Subcutaneous abdominal adipose tissue (tissue), 5 donors: ENCODE results near the gene ACTR1A.

ENCODE experiments used
- H3K27ac ChIP-seq: one replicate; pipeline ENCODE4 v1.7.0; 2013; ENCODE audit warnings: low read depth, mild to moderate bottlenecking, inconsistent platforms, low read length, moderate library complexity
- H3K27me3 ChIP-seq, 5 donors: one replicate each; pipeline ENCODE4 v1.7.0; 2013; ENCODE audit warnings: low read length in 5 of 5, inconsistent platforms in 1 of 5; ENCODE audit not compliant: control insufficient read depth in 5 of 5, insufficient read depth in 4 of 5
- H3K36me3 ChIP-seq, 5 donors: one replicate each; pipeline ENCODE4 v1.7.0; 2013; ENCODE audit warnings: low read length in 5 of 5; ENCODE audit not compliant: control insufficient read depth in 5 of 5, insufficient read depth in 5 of 5
- H3K4me1 ChIP-seq, 5 donors: one replicate each; pipeline ENCODE4 v1.7.0; 2013; ENCODE audit warnings: low read length in 5 of 5, mild to moderate bottlenecking in 3 of 5, moderate library complexity in 1 of 5; ENCODE audit not compliant: control insufficient read depth in 5 of 5, insufficient read depth in 5 of 5
- H3K4me3 ChIP-seq, 5 donors: one replicate each; pipeline ENCODE4 v1.7.0; 2013; ENCODE audit warnings: low read length in 5 of 5, low read depth in 1 of 5
- H3K9ac ChIP-seq, 5 donors: one replicate each; pipeline ENCODE4 v1.7.0; 2013; ENCODE audit warnings: low read length in 5 of 5, mild to moderate bottlenecking in 4 of 5, moderate library complexity in 3 of 5
- H3K9me3 ChIP-seq, 5 donors: one replicate each; pipeline ENCODE4 v1.7.0; 2013; ENCODE audit warnings: low read length in 5 of 5; ENCODE audit not compliant: control insufficient read depth in 5 of 5
- donor health status: healthy.
- donor health status: healthy.
- donor health status: healthy.
- donor health status: healthy.
- donor health status: healthy.

The ACTR1A gene

DNA sequence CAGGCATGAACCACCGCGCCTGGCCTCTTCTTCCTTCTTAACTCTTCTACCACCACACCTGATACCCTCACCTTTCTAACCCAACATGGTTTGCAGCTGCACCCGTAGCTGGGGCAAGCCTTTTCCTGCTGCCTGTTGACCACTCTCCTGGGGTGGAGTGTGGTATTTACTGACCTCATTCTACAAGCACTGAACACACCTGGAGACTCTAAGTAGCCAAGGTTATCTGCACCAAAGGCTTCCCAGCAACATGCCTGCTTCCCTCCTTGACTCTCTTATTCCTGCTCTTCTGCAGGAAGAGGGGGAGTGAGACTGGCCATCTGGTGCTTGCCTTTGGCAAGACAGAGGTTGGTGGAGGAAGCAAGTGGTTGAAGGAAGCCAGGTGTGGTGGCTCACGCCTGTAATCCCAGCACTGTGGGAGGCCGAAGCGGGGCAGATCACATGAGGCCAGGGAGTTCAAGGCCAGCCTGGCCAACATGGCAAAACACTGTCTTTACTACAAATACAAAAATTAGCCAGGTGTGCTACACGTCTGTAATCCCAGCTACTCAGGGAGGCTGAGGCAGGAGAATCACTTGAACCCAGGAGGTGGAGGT lies 10.1 kb downstream of the ACTR1A start:
- Histone ChIP-seq H3K27ac (no peak overlapping the region), H3K4me1 (peaks cover 0 to 31% (median 26%) of the 10 kb centered on the region in 5 donors), H3K36me3 (peaks cover 7 to 41% (median 17%) of the 10 kb centered on the region in 5 donors), H3K9me3 (no peaks in the 10 kb centered on the region), H3K9ac (peak overlapping the region in 1 of 5 donors; percentile 47), H3K27me3 (no peaks in the 10 kb centered on the region), H3K4me3 (no peak overlapping the region)

DNA sequence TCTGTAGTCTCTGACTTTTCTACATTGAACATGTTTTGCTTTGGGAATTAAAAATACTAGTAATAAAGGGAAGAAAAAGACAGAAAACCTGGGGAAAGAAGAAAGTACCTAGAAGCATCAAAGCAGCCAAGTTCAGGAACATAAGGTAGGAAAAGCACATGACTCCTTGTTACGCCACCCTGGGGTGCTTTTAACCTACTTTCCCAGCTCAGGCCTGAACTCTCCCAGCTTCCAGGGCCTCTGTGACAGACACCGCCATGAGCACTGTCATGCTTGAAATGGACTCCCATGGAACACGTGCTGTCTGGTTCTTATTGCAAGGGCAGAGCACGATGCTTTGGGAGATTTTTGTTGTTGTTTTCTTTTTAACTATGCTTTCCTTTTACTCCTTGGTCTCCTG lies 11.4 kb downstream of the ACTR1A start:
- Histone ChIP-seq H3K27me3 (no peaks in the 10 kb centered on the region), H3K4me3 (no peak overlapping the region), H3K36me3 (peaks cover 7 to 54% (median 30%) of the 10 kb centered on the region in 5 donors), H3K9me3 (no peaks in the 10 kb centered on the region), H3K4me1 (peaks cover 0 to 31% (median 26%) of the 10 kb centered on the region in 5 donors), H3K27ac (no peak overlapping the region), H3K9ac (no peak overlapping the region)

DNA sequence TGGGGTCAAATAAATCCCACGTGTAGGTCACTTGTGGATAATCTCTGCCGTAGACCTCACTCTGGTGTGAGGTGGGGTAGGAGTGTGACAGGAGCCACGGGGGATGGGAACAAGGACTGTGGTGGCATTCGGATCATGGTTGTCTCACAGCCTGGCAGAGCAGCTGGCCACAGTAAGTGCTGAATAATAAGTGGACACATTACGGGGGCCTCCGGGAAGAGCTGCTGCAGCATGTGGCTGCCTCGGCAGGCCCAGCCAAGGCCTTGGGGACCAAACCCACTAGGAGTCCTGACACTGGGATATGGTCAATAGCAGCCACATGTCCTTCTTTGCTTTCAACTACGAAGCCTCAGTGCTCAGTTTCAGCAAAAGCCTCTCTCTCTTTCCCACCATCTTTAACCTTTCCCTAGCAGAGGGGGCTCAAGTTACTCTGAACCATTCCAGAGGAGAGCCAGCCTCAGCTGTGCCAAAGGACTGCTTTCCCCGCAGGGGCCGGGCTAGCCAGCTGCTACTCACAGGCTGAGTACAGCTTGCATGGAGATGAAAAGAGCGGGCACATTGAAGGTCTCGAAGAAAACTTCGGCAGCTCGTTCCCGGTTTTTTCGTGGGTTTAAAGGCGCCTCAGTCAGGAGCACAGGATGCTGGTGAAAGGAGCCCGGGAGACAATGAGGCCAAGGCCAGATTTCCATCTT lies 17.3 kb downstream of the ACTR1A start:
- no peak overlapping the region for H3K9ac ChIP-seq
- no peaks in the 10 kb centered on the region for H3K9me3 ChIP-seq
- no peaks in the 10 kb centered on the region for H3K4me1 ChIP-seq
- H3K36me3 ChIP-seq = peaks cover 5 to 96% (median 89%) of the 10 kb centered on the region in 5 donors
- H3K27ac ChIP-seq = no peak overlapping the region
- no peak overlapping the region for H3K4me3 ChIP-seq
- no peaks in the 10 kb centered on the region for H3K27me3 ChIP-seq

DNA sequence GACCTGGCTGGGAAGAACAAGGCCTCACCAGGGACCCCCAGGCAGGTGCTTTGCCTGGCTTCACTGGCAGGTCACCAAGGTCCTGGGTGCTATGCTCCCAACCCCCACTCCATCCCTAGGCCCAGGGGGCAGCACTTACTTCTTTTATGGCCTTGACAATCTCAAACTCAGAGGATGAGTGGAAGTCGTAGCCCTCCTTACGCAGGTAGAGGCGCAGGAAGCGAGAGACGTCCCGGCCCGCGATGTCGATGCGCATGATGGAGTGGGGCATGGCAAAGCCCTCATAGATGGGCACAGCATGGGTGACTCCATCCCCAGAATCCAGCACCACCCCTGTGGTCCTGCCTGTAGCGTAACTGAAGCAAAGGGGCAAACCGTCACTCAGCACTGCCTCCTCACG lies 18.5 kb downstream of the ACTR1A start:
- no peak overlapping the region for H3K27ac ChIP-seq
- H3K36me3 ChIP-seq = peaks cover 3 to 98% (median 98%) of the 10 kb centered on the region in 5 donors
- H3K9ac ChIP-seq = no peak overlapping the region
- H3K4me3 ChIP-seq = no peak overlapping the region
- H3K4me1 ChIP-seq = no peaks in the 10 kb centered on the region
- no peaks in the 10 kb centered on the region for H3K27me3 ChIP-seq
- no peaks in the 10 kb centered on the region for H3K9me3 ChIP-seq

DNA sequence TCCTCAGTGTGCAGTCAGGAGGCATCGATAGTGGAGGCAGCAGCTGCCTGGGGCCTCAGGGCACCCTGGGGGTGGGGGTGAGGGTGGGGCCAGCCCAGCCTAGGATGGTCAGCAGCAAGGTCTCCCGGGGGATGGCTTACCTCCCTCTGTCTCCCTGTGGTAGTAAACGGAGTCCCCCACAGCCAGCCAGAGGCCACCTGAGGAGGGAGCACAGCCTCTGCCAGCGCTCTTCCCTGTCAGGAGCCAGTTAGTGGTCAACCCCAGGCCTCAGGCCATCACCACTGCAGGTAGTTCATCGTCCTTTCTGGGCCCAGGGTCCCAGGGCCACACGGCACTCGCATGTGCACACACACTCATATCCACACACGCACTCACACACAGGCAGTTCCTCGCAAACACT lies 22.1 kb downstream of the ACTR1A start:
- H3K27ac ChIP-seq = no peak overlapping the region
- no peak overlapping the region for H3K9ac ChIP-seq
- H3K4me1 ChIP-seq = peaks cover 0 to 11% (median 3%) of the 10 kb centered on the region in 5 donors
- H3K4me3 ChIP-seq = no peak overlapping the region
- H3K9me3 ChIP-seq = no peaks in the 10 kb centered on the region
- H3K36me3 ChIP-seq = peaks cover 0 to 67% (median 65%) of the 10 kb centered on the region in 5 donors
- H3K27me3 ChIP-seq = no peaks in the 10 kb centered on the region

DNA sequence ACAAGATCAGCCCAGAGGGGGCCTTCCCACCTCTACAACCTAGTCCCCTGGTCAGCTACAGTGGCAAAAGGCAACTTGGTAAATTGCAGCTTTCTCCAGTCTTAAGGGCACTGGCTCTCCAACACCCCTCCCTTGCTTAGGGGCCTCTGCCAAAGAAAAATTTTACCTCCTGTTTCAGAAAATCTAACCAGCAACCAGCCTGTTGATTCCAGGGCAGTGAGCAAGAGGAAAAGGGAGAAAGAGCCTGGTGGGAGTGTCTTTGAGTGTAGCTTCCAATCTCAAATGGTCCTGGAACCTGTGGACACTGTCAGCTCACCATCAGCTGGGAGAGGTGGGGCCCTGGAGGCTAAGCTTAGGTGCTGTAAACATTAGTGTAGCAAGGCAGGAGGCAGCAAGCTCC lies 22.9 kb downstream of the ACTR1A start:
- Histone ChIP-seq H3K27me3 (no peaks in the 10 kb centered on the region), H3K4me3 (no peak overlapping the region), H3K36me3 (peaks cover 0 to 60% (median 57%) of the 10 kb centered on the region in 5 donors), H3K9me3 (no peaks in the 10 kb centered on the region), H3K4me1 (peaks cover 0 to 11% (median 3%) of the 10 kb centered on the region in 5 donors), H3K27ac (no peak overlapping the region), H3K9ac (no peak overlapping the region)

DNA sequence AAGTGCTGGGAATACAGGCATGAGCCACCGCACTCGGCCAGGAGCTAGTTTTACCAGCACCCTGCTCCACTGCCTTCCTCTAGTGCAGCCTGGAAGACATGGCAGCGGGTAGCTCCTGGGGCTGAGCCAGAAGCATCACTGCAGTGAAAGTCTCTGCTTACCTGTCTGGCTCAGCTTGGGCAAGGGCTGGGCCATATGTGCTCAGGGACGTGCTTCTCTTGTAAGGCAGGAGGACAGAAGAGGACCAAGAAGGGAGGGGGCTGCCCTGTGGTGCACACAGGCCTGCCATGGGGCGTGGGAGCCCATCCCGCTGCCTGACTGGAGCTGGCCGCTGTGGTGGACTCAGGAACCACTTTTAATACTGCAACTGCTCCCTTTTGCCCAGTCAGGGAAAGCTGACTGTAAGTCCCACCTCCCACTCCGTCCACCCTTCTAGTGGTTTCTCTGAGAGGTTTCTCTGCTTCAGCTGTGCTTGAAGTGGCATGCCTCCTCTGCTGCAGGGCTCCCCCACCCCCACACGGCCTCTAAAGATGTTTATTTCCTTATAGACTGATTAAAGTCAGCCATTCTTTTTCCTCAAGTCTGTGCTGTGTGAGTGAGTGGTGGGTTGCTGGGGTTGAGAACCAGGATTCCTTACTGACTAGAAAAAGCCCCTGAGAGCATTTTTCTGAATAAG lies 25.9 kb downstream of the ACTR1A start:
- Histone ChIP-seq H3K27me3 (no peaks in the 10 kb centered on the region), H3K4me1 (peaks cover 0 to 11% (median 3%) of the 10 kb centered on the region in 5 donors), H3K27ac (no peak overlapping the region), H3K9ac (no peak overlapping the region), H3K4me3 (no peak overlapping the region), H3K36me3 (peaks cover 0 to 32% (median 29%) of the 10 kb centered on the region in 5 donors), H3K9me3 (no peaks in the 10 kb centered on the region)

DNA sequence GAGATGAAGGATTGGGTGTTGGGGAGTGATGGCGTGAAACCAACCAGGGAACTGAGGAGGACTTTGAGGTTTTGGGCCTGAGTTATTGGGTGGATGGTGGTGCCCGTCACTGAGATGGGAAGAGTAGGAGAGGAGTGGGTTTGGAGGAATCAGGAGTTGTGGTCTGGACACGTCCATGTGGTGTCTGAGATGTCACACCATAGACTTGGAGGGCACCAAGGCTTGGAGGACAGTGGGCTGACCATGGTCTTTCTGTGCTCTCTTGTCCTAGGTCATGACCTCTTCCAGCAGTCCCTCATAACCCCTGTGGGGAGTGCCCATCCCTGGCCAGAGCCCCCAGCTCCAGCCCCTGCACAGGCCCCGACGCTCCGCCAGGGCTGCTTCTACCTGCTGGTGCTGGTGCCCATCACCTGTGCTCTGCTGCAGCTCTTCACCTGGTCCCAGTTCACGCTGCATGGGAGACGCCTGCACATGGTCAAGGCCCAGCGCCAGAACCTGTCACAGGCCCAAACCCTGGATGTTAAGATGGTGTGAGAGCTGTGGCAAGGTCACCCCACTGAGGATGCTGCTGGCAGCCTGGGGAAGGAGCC lies 27.0 kb downstream of the ACTR1A start:
- no peak overlapping the region for H3K9ac ChIP-seq
- no peaks in the 10 kb centered on the region for H3K9me3 ChIP-seq
- H3K36me3 ChIP-seq = peaks cover 0 to 22% (median 19%) of the 10 kb centered on the region in 5 donors
- no peak overlapping the region for H3K27ac ChIP-seq
- peaks cover 0 to 11% (median 3%) of the 10 kb centered on the region in 5 donors for H3K4me1 ChIP-seq
- no peak overlapping the region for H3K4me3 ChIP-seq
- no peaks in the 10 kb centered on the region for H3K27me3 ChIP-seq

DNA sequence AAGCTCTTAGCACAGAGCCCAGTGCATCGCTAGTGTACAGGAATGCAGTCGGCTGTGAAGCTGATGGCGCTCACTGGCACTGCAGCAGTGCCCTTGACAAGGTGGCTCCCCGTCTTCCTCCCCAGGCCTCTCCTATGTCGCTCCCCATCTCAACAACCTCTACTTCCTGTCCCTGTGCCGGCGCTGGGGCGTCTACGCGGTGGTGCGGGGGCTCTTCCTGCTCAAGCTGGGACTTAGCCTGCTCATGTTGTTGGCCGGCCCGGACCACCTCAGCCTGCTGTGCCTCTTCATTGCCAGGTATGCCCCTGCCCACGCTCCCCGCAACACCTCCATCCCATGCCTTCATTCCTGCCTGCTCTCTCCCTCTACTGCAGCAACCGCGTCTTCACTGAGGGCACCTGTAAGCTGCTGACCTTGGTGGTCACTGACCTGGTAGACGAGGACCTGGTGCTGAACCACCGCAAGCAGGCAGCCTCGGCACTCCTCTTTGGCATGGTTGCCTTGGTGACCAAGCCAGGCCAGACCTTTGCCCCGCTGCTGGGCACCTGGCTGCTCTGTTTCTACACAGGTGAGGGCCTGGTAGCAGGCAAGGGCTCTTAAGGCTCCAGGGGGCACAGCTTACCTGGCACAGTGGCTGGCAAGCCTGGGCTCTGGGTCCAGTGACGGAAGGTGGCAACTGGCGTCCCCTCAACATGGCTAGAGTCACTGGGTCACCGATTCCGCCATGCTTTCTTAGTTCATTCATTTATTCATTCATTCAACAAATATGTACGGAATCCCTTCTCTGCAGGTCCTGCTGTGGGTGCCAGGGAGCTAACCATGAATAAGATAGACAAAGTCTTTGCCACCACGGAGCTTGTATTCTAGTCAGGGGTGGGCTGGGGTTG lies 28.8 kb downstream of the ACTR1A start:
- peaks cover 0 to 5% (median under 1%) of the 10 kb centered on the region in 5 donors for H3K36me3 ChIP-seq
- peaks cover 0 to 15% (median 6%) of the 10 kb centered on the region in 5 donors for H3K4me1 ChIP-seq
- no peak overlapping the region for H3K4me3 ChIP-seq
- H3K9ac ChIP-seq = no peak overlapping the region
- no peaks in the 10 kb centered on the region for H3K9me3 ChIP-seq
- H3K27me3 ChIP-seq = no peaks in the 10 kb centered on the region
- H3K27ac ChIP-seq = no peak overlapping the region
